Stimulated activated naive CD8-positive, alpha-beta T cell treated with anti-CD3 and anti-CD28 coated beads, Interleukin-15, amount 100 ng/mL, for 72 hours (primary cell): ENCODE measurements around the gene SART1.
"Not testable (repeated sequence)": the region's sequence is repeated elsewhere in the genome, so short reads cannot be mapped to it uniquely, and the experiment has no call there.

ENCODE experiments used
- ATAC-seq: fragments of 150-1000 bp; cut with Tn5 transposase; 2 replicates; pipeline ENCODE4 v1.10.0; 2021; ENCODE audit warnings: mild to moderate bottlenecking, moderate library complexity
- DNase-seq, 2 donors: peaks; one replicate each; pipeline ENCODE4 v3.0.0; 2021 to 2022
- H3K27ac Mint-ChIP-seq, 2 donors: one replicate each; pipeline ENCODE4 v1.8.0; 2022; ENCODE audit warnings: mild to moderate bottlenecking in 2 of 2, mixed read lengths in 2 of 2, moderate library complexity in 2 of 2
- H3K27me3 Mint-ChIP-seq: one replicate; pipeline ENCODE4 v1.8.0; 2022; ENCODE audit warnings: mixed read lengths
- H3K4me1 Mint-ChIP-seq: one replicate; pipeline ENCODE4 v1.8.0; 2022; ENCODE audit warnings: mild to moderate bottlenecking, mixed read lengths
- H3K4me3 Mint-ChIP-seq, 2 donors: one replicate each; pipeline ENCODE4 v1.8.0; 2022; ENCODE audit warnings: mild to moderate bottlenecking in 2 of 2, mixed read lengths in 2 of 2, moderate library complexity in 1 of 2
- H3K9me3 Mint-ChIP-seq, 2 donors: one replicate each; pipeline ENCODE4 v1.8.0; 2022; ENCODE audit warnings: mixed read lengths in 2 of 2

Gene SART1

GRCh38 chr11:65947133-65947532, 14.4 kb upstream of the SART1 start:
- H3K4me1 Mint-ChIP-seq: no peaks in the 10 kb centered on the region
- no peaks in the 10 kb centered on the region for H3K27me3 Mint-ChIP-seq
- peak overlapping the region in 1 of 2 donors; percentile 56 for H3K27ac Mint-ChIP-seq
- no peak for ATAC-seq
- H3K9me3 Mint-ChIP-seq: no peaks in the 10 kb centered on the region
- no peak for DNase-seq
- no peak overlapping the region for H3K4me3 Mint-ChIP-seq

- ATAC-seq: no peak
- H3K4me1 Mint-ChIP-seq: no peaks in the 10 kb centered on the region
- no peaks in the 10 kb centered on the region for H3K9me3 Mint-ChIP-seq
- H3K27me3 Mint-ChIP-seq: no peaks in the 10 kb centered on the region
- no peak for DNase-seq
- no peak overlapping the region for H3K4me3 Mint-ChIP-seq
- no peak overlapping the region for H3K27ac Mint-ChIP-seq
These were observed 13.9 kb upstream of the SART1 start for GRCh38 chr11:65947603-65948125.

- not testable (repeated sequence) for H3K4me3 Mint-ChIP-seq, ATAC-seq, H3K27me3 Mint-ChIP-seq, H3K9me3 Mint-ChIP-seq, H3K4me1 Mint-ChIP-seq, DNase-seq, H3K27ac Mint-ChIP-seq
These were observed 10.8 kb upstream of the SART1 start for GRCh38 chr11:65950711-65951110.

- H3K27ac Mint-ChIP-seq, H3K4me1 Mint-ChIP-seq, H3K9me3 Mint-ChIP-seq, DNase-seq, H3K27me3 Mint-ChIP-seq, H3K4me3 Mint-ChIP-seq, ATAC-seq: not testable (repeated sequence)
These were observed 9.9 kb upstream of the SART1 start for GRCh38 chr11:65951641-65952040.

- H3K4me3 Mint-ChIP-seq: no peak overlapping the region
- no peak for ATAC-seq
These were observed 9.4 kb upstream of the SART1 start for GRCh38 chr11:65952052-65952521.

GRCh38 chr11:65953471-65953870, 8.1 kb upstream of the SART1 start:
- no peak for ATAC-seq
- no peaks in the 10 kb centered on the region for H3K9me3 Mint-ChIP-seq

More at GRCh38 chr11:65952052-65952521, 9.4 kb upstream of the SART1 start:
- H3K9me3 Mint-ChIP-seq: no peaks in the 10 kb centered on the region
- DNase-seq: no peak
- no peak overlapping the region for H3K27ac Mint-ChIP-seq
- no peaks in the 10 kb centered on the region for H3K27me3 Mint-ChIP-seq
- H3K4me1 Mint-ChIP-seq: peaks cover 10% of the 10 kb centered on the region

GRCh38 chr11:65954771-65955170, 6.8 kb upstream of the SART1 start:
- ATAC-seq: no peak
- Mint-ChIP-seq H3K27me3 (no peaks in the 10 kb centered on the region), H3K4me3 (no peak overlapping the region), H3K9me3 (no peaks in the 10 kb centered on the region), H3K4me1 (peaks cover 25% of the 10 kb centered on the region), H3K27ac (no peak overlapping the region)
- no peak for DNase-seq

More at GRCh38 chr11:65953471-65953870, 8.1 kb upstream of the SART1 start:
- H3K27ac Mint-ChIP-seq: no peak overlapping the region
- no peak for DNase-seq
- H3K4me3 Mint-ChIP-seq: no peak overlapping the region
- no peaks in the 10 kb centered on the region for H3K27me3 Mint-ChIP-seq
- peaks cover 24% of the 10 kb centered on the region for H3K4me1 Mint-ChIP-seq

- Mint-ChIP-seq H3K27ac (peak overlapping the region in 1 of 2 donors; percentile 48), H3K27me3 (no peaks in the 10 kb centered on the region), H3K9me3 (no peaks in the 10 kb centered on the region), H3K4me1 (peaks cover 52% of the 10 kb centered on the region), H3K4me3 (no peak overlapping the region)
- ATAC-seq: no peak
- DNase-seq: no peak
These were observed 3.2 kb upstream of the SART1 start for GRCh38 chr11:65958291-65958690.

GRCh38 chr11:65958774-65959420, 2.6 kb upstream of the SART1 start:
- H3K27ac Mint-ChIP-seq: peak overlapping the region in 1 of 2 donors; percentile 85
- no peaks in the 10 kb centered on the region for H3K9me3 Mint-ChIP-seq
- H3K4me1 Mint-ChIP-seq: peaks cover 58% of the 10 kb centered on the region
- no peak for ATAC-seq
- H3K27me3 Mint-ChIP-seq: no peaks in the 10 kb centered on the region
- no peak for DNase-seq
- H3K4me3 Mint-ChIP-seq: no peak overlapping the region

- ATAC-seq: peak; percentile 21
- peaks cover 68% of the 10 kb centered on the region for H3K4me1 Mint-ChIP-seq
- H3K9me3 Mint-ChIP-seq: no peaks in the 10 kb centered on the region
- no peaks in the 10 kb centered on the region for H3K27me3 Mint-ChIP-seq
- H3K4me3 Mint-ChIP-seq: peak overlapping the region; percentile 93 to 98
- peak overlapping the region; percentile 98 to 99 for H3K27ac Mint-ChIP-seq
- no peak for DNase-seq
These were observed 689 bp upstream of the SART1 start for GRCh38 chr11:65960824-65961266.

GRCh38 chr11:65962141-65962564, 619 bp downstream of the SART1 start:
- Mint-ChIP-seq H3K4me1 (peaks cover 57% of the 10 kb centered on the region), H3K4me3 (peak overlapping the region; percentile 93 to 98), H3K27me3 (no peaks in the 10 kb centered on the region), H3K27ac (peak overlapping the region; percentile 81 to 89), H3K9me3 (no peaks in the 10 kb centered on the region)
- ATAC-seq (no peak), DNase-seq (no peak)

GRCh38 chr11:65964906-65965305, 3.4 kb downstream of the SART1 start:
- Mint-ChIP-seq H3K27me3 (no peaks in the 10 kb centered on the region), H3K4me1 (peaks cover 52% of the 10 kb centered on the region), H3K4me3 (no peak overlapping the region), H3K27ac (peak overlapping the region in 1 of 2 donors; percentile 94), H3K9me3 (no peaks in the 10 kb centered on the region)
- DNase-seq: no peak
- no peak for ATAC-seq

- Mint-ChIP-seq H3K9me3 (no peaks in the 10 kb centered on the region), H3K4me3 (no peak overlapping the region), H3K27me3 (no peaks in the 10 kb centered on the region), H3K4me1 (peaks cover 50% of the 10 kb centered on the region), H3K27ac (peak overlapping the region in 1 of 2 donors; percentile 80)
- DNase-seq (no peak), ATAC-seq (no peak)
These were observed 4.6 kb downstream of the SART1 start for GRCh38 chr11:65965986-65966762.

- H3K27ac Mint-ChIP-seq: peak overlapping the region in 1 of 2 donors; percentile 35
- no peaks in the 10 kb centered on the region for H3K27me3 Mint-ChIP-seq
- H3K4me1 Mint-ChIP-seq: peaks cover 41% of the 10 kb centered on the region
- H3K9me3 Mint-ChIP-seq: no peaks in the 10 kb centered on the region
- H3K4me3 Mint-ChIP-seq: no peak overlapping the region
- ATAC-seq (no peak), DNase-seq (no peak)
These were observed 5.9 kb downstream of the SART1 start for GRCh38 chr11:65967329-65967934.

GRCh38 chr11:65968600-65969482, 7.3 kb downstream of the SART1 start:
- peak overlapping the region; percentile 53 to 96 for H3K27ac Mint-ChIP-seq
- no peak for DNase-seq

More at GRCh38 chr11:65968600-65969482, 7.3 kb downstream of the SART1 start:
- H3K4me3 Mint-ChIP-seq: no peak overlapping the region
- H3K9me3 Mint-ChIP-seq: no peaks in the 10 kb centered on the region
- peaks cover 27% of the 10 kb centered on the region for H3K4me1 Mint-ChIP-seq
- no peak for ATAC-seq
- H3K27me3 Mint-ChIP-seq: no peaks in the 10 kb centered on the region
